RKO (cell line): Measurements from ENCODE around the gene ATP8A2.
"Not testable (repeated sequence)": the region's sequence is repeated elsewhere in the genome, so short reads cannot be mapped to it uniquely, and the experiment has no call there.

Experiments
- DNase-seq: peaks from one replicate; pipeline ENCODE4 v3.0.0-alpha.2; 2016; ENCODE audit warnings: low spot score

The ATP8A2 gene

GRCh38 chr13:26041444-26041843 is 669.7 kb downstream of the ATP8A2 start:
- no peak for DNase-seq

- DNase-seq = no peak
Measured at GRCh38 chr13:26042785-26043184, 671.0 kb downstream of the ATP8A2 start.

GRCh38 chr13:26045142-26045541 is 673.4 kb downstream of the ATP8A2 start:
- DNase-seq = no peak

- no peak for DNase-seq
Measured at GRCh38 chr13:26046639-26047038, 674.9 kb downstream of the ATP8A2 start.

- no peak for DNase-seq
Measured at GRCh38 chr13:26047040-26047439, 675.3 kb downstream of the ATP8A2 start.

GRCh38 chr13:26048741-26049140 is 677.0 kb downstream of the ATP8A2 start:
- no peak for DNase-seq

- DNase-seq = no peak
Measured at GRCh38 chr13:26050568-26051230, 678.9 kb downstream of the ATP8A2 start.

GRCh38 chr13:26051231-26051656 is 679.5 kb downstream of the ATP8A2 start:
- DNase-seq = no peak

- peak; percentile 2 for DNase-seq
Measured at GRCh38 chr13:26051657-26052311, 680.0 kb downstream of the ATP8A2 start, which contains the start of gene SHISA2. Gene SHISA2 (minus strand): TSS chr13:26052016. CDS start chr13:26050975, 1,041 bp downstream.

GRCh38 chr13:26052337-26052736 is 680.6 kb downstream of the ATP8A2 start:
- DNase-seq = no peak

GRCh38 chr13:26053418-26053980 is 681.7 kb downstream of the ATP8A2 start:
- DNase-seq = no peak

- no peak for DNase-seq
Measured at GRCh38 chr13:26054896-26055295, 683.1 kb downstream of the ATP8A2 start.

GRCh38 chr13:26058704-26059103 is 686.9 kb downstream of the ATP8A2 start:
- no peak for DNase-seq

GRCh38 chr13:26060357-26060756 is 688.6 kb downstream of the ATP8A2 start:
- no peak for DNase-seq

GRCh38 chr13:26061256-26061655 is 689.5 kb downstream of the ATP8A2 start:
- no peak for DNase-seq

- DNase-seq = peak; percentile 43
Measured at GRCh38 chr13:26061947-26062346, 690.2 kb downstream of the ATP8A2 start.

- peak; percentile 62 for DNase-seq
Measured at GRCh38 chr13:26062853-26063444, 691.2 kb downstream of the ATP8A2 start.

- not testable (repeated sequence) for DNase-seq
Measured at GRCh38 chr13:26066492-26066891, 694.7 kb downstream of the ATP8A2 start.

- no peak for DNase-seq
Measured at GRCh38 chr13:26067601-26068000, 695.8 kb downstream of the ATP8A2 start.

- DNase-seq = not testable (repeated sequence)
Measured at GRCh38 chr13:26068372-26068771, 696.6 kb downstream of the ATP8A2 start.

- not testable (repeated sequence) for DNase-seq
Measured at GRCh38 chr13:26069642-26070041, 697.9 kb downstream of the ATP8A2 start.

GRCh38 chr13:26071691-26072090 is 699.9 kb downstream of the ATP8A2 start:
- no peak for DNase-seq

GRCh38 chr13:26072335-26072734 is 700.6 kb downstream of the ATP8A2 start:
- not testable (repeated sequence) for DNase-seq
